ENCODE results near the gene REEP1.

REEP1 gene

GRCh38 chr2:86337244-86337835, at the start of gene REEP1:
TSS of gene REEP1 (minus strand) at chr2:86337626. CDS start at chr2:86337510, 116 bp downstream.
- peak; percentile 26 for DNase-seq (ENCODE audit: low spot score)

- peak; percentile 46 for DNase-seq (ENCODE audit: low spot score)
Measured at GRCh38 chr2:86383844-86384243, 46.4 kb upstream of the REEP1 start.

- DNase-seq (ENCODE audit: low spot score), result no peak
Measured at GRCh38 chr2:86382698-86383097, 45.3 kb upstream of the REEP1 start.

GRCh38 chr2:86382108-86382507, 44.7 kb upstream of the REEP1 start:
- DNase-seq (ENCODE audit: low spot score), result no peak

- no peak for DNase-seq (ENCODE audit: low spot score)
Measured at GRCh38 chr2:86378469-86378868, 41.0 kb upstream of the REEP1 start.

- DNase-seq (ENCODE audit: low spot score), result no peak
Measured at GRCh38 chr2:86375623-86376022, 38.2 kb upstream of the REEP1 start.

- DNase-seq (ENCODE audit: low spot score), result peak; percentile 68
Measured at GRCh38 chr2:86372641-86373502, 35.4 kb upstream of the REEP1 start.

- DNase-seq (ENCODE audit: low spot score), result no peak
Measured at GRCh38 chr2:86372133-86372532, 34.7 kb upstream of the REEP1 start.

GRCh38 chr2:86371527-86371926, 34.1 kb upstream of the REEP1 start:
- no peak for DNase-seq (ENCODE audit: low spot score)

GRCh38 chr2:86370579-86370978, 33.2 kb upstream of the REEP1 start:
- DNase-seq (ENCODE audit: low spot score), result no peak

- peak; percentile 63 for DNase-seq (ENCODE audit: low spot score)
Measured at GRCh38 chr2:86368161-86368824, 30.9 kb upstream of the REEP1 start.

- no peak for DNase-seq (ENCODE audit: low spot score)
Measured at GRCh38 chr2:86367499-86367777, 30.0 kb upstream of the REEP1 start.

GRCh38 chr2:86366651-86367498, 29.4 kb upstream of the REEP1 start:
- no peak for DNase-seq (ENCODE audit: low spot score)

- no peak for DNase-seq (ENCODE audit: low spot score)
Measured at GRCh38 chr2:86364894-86365293, 27.5 kb upstream of the REEP1 start.

GRCh38 chr2:86360776-86361175, 23.4 kb upstream of the REEP1 start:
- DNase-seq (ENCODE audit: low spot score), result no peak

GRCh38 chr2:86358957-86359356, 21.5 kb upstream of the REEP1 start:
- DNase-seq (ENCODE audit: low spot score), result no peak

- no peak for DNase-seq (ENCODE audit: low spot score)
Measured at GRCh38 chr2:86357392-86357963, 20.1 kb upstream of the REEP1 start.

- no peak for DNase-seq (ENCODE audit: low spot score)
Measured at GRCh38 chr2:86352727-86353221, 15.3 kb upstream of the REEP1 start.

- DNase-seq (ENCODE audit: low spot score), result no peak
Measured at GRCh38 chr2:86352137-86352726, 14.8 kb upstream of the REEP1 start.

GRCh38 chr2:86350751-86351150, 13.3 kb upstream of the REEP1 start:
- DNase-seq (ENCODE audit: low spot score), result no peak

- DNase-seq (ENCODE audit: low spot score), result no peak
Measured at GRCh38 chr2:86347401-86347800, 10.0 kb upstream of the REEP1 start.

All from AG08395 (cell line).